Prostate gland (tissue), 2 donors: Measurements from ENCODE around the gene CTNNBIP1.

ENCODE experiments used
- POLR2A ChIP-seq: fragments of 450-650 bp; IDR thresholded peaks from one replicate; pipeline ENCODE4 v1.6.1; 2016; ENCODE audit warnings: antibody characterized with exemption, mild to moderate bottlenecking
- POLR2AphosphoS5 ChIP-seq: sonication (generic); formaldehyde crosslinking; IDR thresholded peaks from one replicate; pipeline ENCODE4 v1.6.1; 2017; ENCODE audit warnings: antibody characterized with exemption
- TF ChIP-seq, protein P1 (sequence below), 4 experiments: fragments of 200-600 bp in 2 of 4; fragments of 450-650 bp in 2 of 4; sonication (generic) in 2 of 4; IDR thresholded peaks; 1 replicate in 3 of 4; 2 replicates in 1 of 4; pipeline ENCODE4 v1.5.1; 2016 to 2019; ENCODE audit warnings: antibody characterized with exemption in 4 of 4, mild to moderate bottlenecking in 2 of 4, moderate library complexity in 2 of 4

DNA sequence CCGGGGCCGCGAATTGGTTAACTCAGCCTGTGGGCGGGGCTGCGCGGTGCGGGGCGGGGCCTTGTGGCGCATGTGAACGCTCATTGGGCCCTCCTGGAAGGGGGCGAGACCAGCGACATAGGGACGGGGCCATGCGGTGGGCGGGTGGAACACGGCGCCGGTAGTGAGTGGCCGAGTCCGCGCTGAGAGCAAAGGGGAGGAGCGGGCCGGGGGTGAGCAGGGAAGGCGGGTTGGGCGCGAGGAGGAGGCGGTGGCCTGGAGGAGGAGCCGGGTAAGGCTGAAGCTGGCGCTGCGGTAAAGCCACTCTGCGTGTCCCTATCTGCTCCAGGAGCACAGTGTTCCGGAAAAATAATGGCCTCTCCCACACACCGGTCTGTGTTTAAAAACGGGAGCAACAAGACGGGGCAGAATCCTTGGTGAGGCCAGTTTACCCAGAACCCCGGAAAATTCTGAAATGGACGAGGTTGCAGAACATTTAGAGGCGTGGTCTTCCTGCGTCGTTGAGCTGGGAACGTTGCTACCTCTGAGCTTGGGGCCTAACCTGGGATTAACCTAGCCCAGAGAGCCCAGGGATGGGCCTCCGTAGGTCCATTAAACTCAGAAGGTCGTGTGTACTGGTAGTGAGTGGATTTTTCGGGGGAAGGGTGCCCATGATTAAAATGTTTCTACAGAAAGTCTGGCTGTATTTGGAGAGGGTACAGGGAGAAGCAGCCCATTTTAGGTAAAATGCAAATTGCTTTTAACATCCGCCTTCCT, 532 bp upstream of the CTNNBIP1 start:
- TF ChIP-seq, protein P1, sequence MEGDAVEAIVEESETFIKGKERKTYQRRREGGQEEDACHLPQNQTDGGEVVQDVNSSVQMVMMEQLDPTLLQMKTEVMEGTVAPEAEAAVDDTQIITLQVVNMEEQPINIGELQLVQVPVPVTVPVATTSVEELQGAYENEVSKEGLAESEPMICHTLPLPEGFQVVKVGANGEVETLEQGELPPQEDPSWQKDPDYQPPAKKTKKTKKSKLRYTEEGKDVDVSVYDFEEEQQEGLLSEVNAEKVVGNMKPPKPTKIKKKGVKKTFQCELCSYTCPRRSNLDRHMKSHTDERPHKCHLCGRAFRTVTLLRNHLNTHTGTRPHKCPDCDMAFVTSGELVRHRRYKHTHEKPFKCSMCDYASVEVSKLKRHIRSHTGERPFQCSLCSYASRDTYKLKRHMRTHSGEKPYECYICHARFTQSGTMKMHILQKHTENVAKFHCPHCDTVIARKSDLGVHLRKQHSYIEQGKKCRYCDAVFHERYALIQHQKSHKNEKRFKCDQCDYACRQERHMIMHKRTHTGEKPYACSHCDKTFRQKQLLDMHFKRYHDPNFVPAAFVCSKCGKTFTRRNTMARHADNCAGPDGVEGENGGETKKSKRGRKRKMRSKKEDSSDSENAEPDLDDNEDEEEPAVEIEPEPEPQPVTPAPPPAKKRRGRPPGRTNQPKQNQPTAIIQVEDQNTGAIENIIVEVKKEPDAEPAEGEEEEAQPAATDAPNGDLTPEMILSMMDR (IDR thresholded peaks at IDR 0.05), result peak in 2 of 4 experiments; percentile 21 to 43
- TF ChIP-seq POLR2A (peak; percentile 96), POLR2AphosphoS5 (peak; percentile 94)
